Effector memory CD8-positive, alpha-beta T cell (primary cell): ENCODE results near the gene ADAMTSL1.

Experiments used
- ATAC-seq: fragments of 150-1000 bp; cut with Tn5 transposase; replicated peaks from 2 replicates; pipeline ENCODE4 v1.10.0; 2021; ENCODE audit warnings: mild to moderate bottlenecking, moderate library complexity
- DNase-seq, 3 experiments: peaks; one replicate each; pipeline ENCODE4 v3.0.0; 2021
- H3K27ac Mint-ChIP-seq, 2 donors: one replicate each; pipeline ENCODE4 v1.8.0; 2022; ENCODE audit warnings: mild to moderate bottlenecking in 2 of 2, mixed read lengths in 2 of 2, moderate library complexity in 2 of 2
- H3K27me3 Mint-ChIP-seq, 2 donors: one replicate each; pipeline ENCODE4 v1.8.0; 2022; ENCODE audit warnings: mixed read lengths in 2 of 2
- H3K36me3 Mint-ChIP-seq: one replicate; pipeline ENCODE4 v1.8.0; 2022; ENCODE audit warnings: mild to moderate bottlenecking, moderate library complexity, mixed read lengths; ENCODE audit not compliant: insufficient read depth
- H3K4me1 Mint-ChIP-seq, 2 donors: one replicate each; pipeline ENCODE4 v1.8.0; 2022; ENCODE audit warnings: low read depth in 2 of 2, mixed read lengths in 2 of 2
- H3K4me3 Mint-ChIP-seq, 2 donors: one replicate each; pipeline ENCODE4 v1.8.0; 2022; ENCODE audit warnings: mild to moderate bottlenecking in 2 of 2, mixed read lengths in 2 of 2, moderate library complexity in 2 of 2
- H3K9me3 Mint-ChIP-seq, 2 donors: one replicate each; pipeline ENCODE4 v1.8.0; 2022; ENCODE audit warnings: mixed read lengths in 2 of 2

ADAMTSL1 gene

DNA sequence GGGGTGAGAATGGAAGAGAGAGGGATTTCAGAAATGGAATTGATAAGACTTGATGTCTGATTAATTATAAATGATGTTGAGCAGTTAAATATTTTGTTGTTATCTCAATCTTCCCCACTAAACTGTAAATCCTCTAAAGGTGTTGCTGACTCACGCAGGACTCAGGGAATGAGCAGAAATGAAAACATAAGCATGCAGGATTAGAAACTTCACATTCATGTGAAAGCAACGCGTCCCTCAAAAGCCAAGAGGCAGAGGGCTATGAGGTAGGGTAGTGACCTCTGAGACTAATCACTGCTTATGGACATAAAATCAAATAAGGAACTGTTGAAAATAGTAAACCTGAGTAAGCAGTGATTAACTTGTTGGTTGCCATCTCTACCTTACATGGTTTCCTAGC, 21.1 kb downstream of the ADAMTSL1 start:
- no peaks in the 10 kb centered on the region for H3K27me3 Mint-ChIP-seq
- no peaks in the 10 kb centered on the region for H3K9me3 Mint-ChIP-seq
- no peak overlapping the region for H3K27ac Mint-ChIP-seq

DNA sequence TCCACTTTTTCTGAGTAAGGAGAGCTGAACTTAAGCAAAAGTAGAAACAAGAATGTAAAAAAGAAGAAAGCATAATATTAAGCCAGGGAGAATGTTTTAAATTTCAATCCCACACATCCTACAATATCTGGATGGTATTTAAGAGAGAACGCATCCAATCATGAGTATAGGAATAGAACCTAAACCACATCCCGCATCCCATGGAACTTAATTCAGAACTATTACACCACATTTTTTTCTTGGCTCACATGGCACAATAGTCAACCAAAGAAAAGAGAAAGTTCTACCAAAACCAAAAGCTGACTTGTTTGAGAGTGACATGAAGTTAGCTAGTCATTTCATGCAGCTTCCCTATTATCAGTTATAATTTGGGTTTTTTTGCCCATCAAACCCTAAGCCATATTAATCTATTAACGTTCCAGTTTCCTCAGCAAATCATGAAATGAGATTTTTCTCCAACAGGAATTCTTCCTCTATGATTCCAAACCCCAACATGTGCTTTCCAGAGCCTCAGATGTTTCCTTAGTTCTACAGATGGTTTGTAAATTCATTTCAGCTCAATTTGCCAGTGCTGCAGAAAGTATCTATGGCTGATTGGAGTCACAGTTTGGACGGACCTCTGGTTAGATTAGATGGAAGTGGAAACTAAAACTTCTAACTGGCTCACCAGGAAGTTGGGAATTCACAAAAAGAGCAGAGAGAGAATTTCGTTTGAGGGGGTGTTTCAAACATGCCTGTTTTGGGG, 22.5 kb downstream of the ADAMTSL1 start:
- no peaks in the 10 kb centered on the region for H3K4me1 Mint-ChIP-seq
- DNase-seq: no peak
- H3K9me3 Mint-ChIP-seq: no peaks in the 10 kb centered on the region
- H3K4me3 Mint-ChIP-seq: no peak overlapping the region
- no peak overlapping the region for H3K27ac Mint-ChIP-seq
- no peaks in the 10 kb centered on the region for H3K27me3 Mint-ChIP-seq
- no peak for ATAC-seq
- H3K36me3 Mint-ChIP-seq: no peaks in the 10 kb centered on the region

More for the DNA sequence above, 21.1 kb downstream of the ADAMTSL1 start:
- DNase-seq (no peak), ATAC-seq (no peak)
- Mint-ChIP-seq H3K4me3 (no peak overlapping the region), H3K36me3 (no peaks in the 10 kb centered on the region), H3K4me1 (no peaks in the 10 kb centered on the region)

DNA sequence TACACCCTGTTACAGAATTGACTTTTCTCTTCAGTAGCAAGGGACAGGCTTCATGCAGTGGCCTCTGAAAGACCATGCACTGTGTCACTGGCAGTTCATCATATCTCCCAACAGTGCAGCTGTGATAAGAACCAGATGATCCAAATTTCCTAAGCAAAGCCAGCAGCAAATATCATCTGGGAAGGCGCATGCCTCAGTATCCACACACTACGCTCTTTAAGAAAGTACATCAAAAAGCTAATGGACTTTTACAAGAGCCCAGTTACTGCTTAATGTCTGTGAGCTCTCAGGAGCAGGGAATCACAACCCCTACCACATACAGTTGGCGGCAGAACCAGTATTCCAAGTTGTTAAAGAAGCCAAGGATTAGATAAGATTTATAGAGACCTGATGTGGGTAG, 25.1 kb downstream of the ADAMTSL1 start:
- Mint-ChIP-seq H3K4me3 (no peak overlapping the region), H3K36me3 (no peaks in the 10 kb centered on the region), H3K4me1 (no peaks in the 10 kb centered on the region), H3K27ac (no peak overlapping the region), H3K27me3 (no peaks in the 10 kb centered on the region), H3K9me3 (no peaks in the 10 kb centered on the region)
- no peak for ATAC-seq
- DNase-seq: no peak

DNA sequence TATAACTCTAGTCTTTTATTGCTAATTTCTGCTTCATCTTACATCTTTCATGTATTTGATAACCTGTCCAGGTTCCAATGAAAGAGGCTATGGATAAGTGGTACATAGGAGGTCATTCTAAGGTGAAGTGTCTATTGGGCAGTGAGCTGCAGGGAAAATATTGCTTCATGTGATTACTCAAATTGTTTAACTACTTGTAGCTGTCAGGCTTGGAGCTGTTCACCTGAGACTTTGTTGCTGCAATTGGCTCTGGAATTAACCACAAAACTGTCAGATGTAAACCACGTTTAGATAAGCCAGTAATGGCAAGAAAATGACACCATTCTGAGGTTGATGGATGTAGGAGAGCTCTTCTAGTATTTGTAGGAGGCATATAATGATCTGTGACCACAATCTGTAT, 26.0 kb downstream of the ADAMTSL1 start:
- no peak for DNase-seq
- ATAC-seq: no peak
- no peaks in the 10 kb centered on the region for H3K27me3 Mint-ChIP-seq

DNA sequence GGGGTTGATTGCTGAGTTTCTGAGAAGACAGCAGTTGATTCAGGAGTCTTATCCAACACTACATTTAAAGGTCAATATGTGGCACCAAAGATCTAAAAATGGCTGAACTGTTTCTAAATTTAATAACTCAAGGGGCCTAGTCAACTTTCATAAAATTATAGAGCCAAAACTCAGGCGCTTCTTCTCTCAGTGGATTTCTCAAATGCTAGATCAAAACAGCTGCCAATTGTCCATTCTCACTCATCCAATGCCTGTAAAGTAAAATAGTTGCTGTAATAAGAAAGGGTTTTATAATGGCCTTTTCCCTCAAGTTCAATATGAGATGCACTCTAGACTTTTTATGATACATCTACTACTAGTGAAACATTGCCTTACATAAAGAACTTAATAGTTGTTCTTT, 26.5 kb downstream of the ADAMTSL1 start:
- DNase-seq (no peak), ATAC-seq (no peak)
- H3K4me3 Mint-ChIP-seq: no peak overlapping the region
- no peak overlapping the region for H3K27ac Mint-ChIP-seq
- no peaks in the 10 kb centered on the region for H3K9me3 Mint-ChIP-seq
- no peaks in the 10 kb centered on the region for H3K36me3 Mint-ChIP-seq
- H3K27me3 Mint-ChIP-seq: no peaks in the 10 kb centered on the region
- no peaks in the 10 kb centered on the region for H3K4me1 Mint-ChIP-seq

More for the DNA sequence above, 26.0 kb downstream of the ADAMTSL1 start:
- Mint-ChIP-seq H3K4me1 (no peaks in the 10 kb centered on the region), H3K27ac (no peak overlapping the region), H3K9me3 (no peaks in the 10 kb centered on the region), H3K36me3 (no peaks in the 10 kb centered on the region), H3K4me3 (no peak overlapping the region)

DNA sequence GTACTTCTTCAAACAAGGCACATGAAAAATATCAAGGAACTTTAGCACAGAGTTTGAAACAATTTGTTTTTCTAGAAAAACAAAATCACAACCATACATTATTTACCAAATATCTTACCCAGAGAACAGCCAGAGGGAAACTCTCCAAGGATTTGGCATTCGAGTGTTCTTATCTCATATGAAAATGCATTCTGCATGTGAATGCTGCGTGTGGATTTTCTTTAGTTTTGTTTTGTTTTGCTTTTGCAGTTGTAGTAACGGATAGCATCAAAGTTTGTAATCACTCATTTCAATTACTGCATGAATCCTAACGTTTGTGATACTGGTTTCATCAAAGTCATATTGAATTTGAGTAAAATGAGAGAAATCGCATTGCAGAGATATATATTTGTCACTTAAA, 28.0 kb downstream of the ADAMTSL1 start:
- Mint-ChIP-seq H3K27me3 (no peaks in the 10 kb centered on the region), H3K36me3 (no peaks in the 10 kb centered on the region), H3K27ac (no peak overlapping the region), H3K4me1 (no peaks in the 10 kb centered on the region), H3K4me3 (no peak overlapping the region), H3K9me3 (no peaks in the 10 kb centered on the region)
- no peak for ATAC-seq
- DNase-seq: no peak

DNA sequence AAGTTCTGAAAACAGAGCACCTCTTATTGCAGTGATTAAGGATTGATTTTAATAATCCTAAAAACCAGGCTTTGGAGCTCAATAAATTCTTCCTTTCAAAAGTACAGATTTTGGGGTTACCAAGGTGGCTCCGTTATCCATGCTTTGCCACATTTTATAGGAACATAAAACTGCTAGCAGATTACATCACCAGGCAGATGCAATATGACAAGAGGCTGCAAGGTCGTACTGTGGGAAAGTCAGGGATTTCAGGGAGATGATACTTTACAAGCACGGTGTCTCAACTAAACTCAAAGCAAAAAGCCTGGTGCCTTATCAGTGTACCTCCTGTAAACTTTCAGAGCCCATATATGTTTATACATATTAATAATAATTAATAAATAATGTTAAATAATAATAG, 28.6 kb downstream of the ADAMTSL1 start:
- H3K36me3 Mint-ChIP-seq: no peaks in the 10 kb centered on the region
- H3K9me3 Mint-ChIP-seq: no peaks in the 10 kb centered on the region
- no peaks in the 10 kb centered on the region for H3K4me1 Mint-ChIP-seq
- DNase-seq (no peak), ATAC-seq (no peak)
- H3K27ac Mint-ChIP-seq: no peak overlapping the region
- no peaks in the 10 kb centered on the region for H3K27me3 Mint-ChIP-seq
- H3K4me3 Mint-ChIP-seq: no peak overlapping the region

DNA sequence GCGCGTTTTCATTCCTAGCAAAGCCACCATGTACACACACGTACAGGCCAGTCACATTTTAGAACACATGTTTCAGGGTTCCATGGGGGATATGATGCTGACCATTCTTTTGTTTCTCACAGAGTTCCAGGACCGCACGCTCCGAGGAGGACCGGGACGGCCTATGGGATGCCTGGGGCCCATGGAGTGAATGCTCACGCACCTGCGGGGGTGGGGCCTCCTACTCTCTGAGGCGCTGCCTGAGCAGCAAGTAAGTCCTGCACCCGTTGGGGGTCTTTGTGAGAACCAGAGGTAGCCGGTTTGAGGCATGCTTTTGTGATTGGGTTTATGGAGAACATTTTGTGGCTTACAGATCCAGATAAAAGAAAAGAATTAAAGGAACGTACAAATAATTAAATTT, 30.8 kb downstream of the ADAMTSL1 start:
- Mint-ChIP-seq H3K4me3 (no peak overlapping the region), H3K27ac (no peak overlapping the region), H3K9me3 (peaks cover 0 to 3% of the 10 kb centered on the region in 2 donors), H3K4me1 (no peaks in the 10 kb centered on the region), H3K27me3 (no peaks in the 10 kb centered on the region), H3K36me3 (no peaks in the 10 kb centered on the region)
- DNase-seq (no peak), ATAC-seq (no peak)

DNA sequence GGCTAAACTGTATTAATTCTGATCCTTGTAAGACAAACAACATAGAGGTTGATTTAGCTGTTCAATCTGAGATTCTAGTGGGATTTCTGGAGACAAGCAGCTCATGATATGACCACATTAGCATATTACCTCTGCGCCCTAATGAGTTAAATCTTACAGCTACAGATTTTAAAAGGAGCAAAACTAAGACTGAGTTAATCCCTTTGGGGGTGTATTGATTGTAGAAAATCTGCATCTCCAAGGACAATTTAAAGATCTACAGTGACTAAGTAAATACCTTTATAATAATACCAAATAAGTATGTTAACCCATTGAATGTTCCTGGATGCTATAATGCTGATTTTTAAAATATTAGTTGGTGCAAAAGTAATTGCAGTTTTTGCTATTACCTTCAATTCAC, 33.2 kb downstream of the ADAMTSL1 start:
- peaks cover 0 to 3% of the 10 kb centered on the region in 2 donors for H3K9me3 Mint-ChIP-seq
- no peaks in the 10 kb centered on the region for H3K36me3 Mint-ChIP-seq
- H3K4me3 Mint-ChIP-seq: no peak overlapping the region
- no peaks in the 10 kb centered on the region for H3K4me1 Mint-ChIP-seq
- no peak overlapping the region for H3K27ac Mint-ChIP-seq
- ATAC-seq: no peak
- DNase-seq: no peak
- no peaks in the 10 kb centered on the region for H3K27me3 Mint-ChIP-seq

DNA sequence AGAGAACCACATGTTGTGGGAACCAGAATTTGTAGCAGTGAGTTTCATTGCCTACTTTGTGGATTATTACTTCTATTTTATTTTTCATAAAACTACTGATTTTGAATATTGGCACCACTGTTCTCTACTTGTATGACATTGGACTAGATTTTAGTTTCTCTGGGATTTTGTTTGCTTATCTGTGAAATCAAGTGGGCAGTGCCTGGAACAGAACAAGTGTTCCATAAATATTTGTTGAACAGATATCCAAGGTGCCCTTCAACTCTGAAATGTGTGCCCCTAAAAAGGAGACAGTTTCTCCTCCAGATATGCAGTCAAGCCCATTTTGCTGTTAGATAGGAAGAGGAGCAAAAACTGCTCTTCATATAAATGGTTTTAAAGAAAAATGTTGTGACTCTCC, 42.6 kb downstream of the ADAMTSL1 start:
- Mint-ChIP-seq H3K27ac (no peak overlapping the region), H3K4me3 (no peak overlapping the region), H3K4me1 (no peaks in the 10 kb centered on the region), H3K36me3 (no peaks in the 10 kb centered on the region), H3K9me3 (peaks cover 0 to 1% of the 10 kb centered on the region in 2 donors), H3K27me3 (no peaks in the 10 kb centered on the region)
- ATAC-seq (no peak), DNase-seq (no peak)

DNA sequence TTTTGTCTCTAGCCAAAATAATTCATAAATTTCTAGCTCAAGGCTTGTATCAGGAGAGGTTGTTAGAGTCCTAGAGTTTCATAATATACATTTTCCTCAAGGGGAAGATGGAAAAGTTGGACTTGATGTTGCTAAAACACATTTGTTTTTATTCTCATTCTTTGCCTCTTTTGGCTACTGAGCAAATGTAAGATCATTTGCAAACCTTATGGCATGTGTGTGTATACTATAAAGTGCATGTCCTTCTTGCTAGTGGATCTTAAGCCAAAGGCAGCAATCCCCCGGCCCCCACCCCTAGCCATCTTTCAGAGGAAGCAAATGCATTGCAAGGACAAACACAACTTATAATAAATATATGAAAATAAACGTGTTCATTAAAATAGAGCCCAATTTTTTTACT, 43.0 kb downstream of the ADAMTSL1 start:
- no peak overlapping the region for H3K27ac Mint-ChIP-seq
- H3K27me3 Mint-ChIP-seq: no peaks in the 10 kb centered on the region
- no peaks in the 10 kb centered on the region for H3K36me3 Mint-ChIP-seq
- H3K9me3 Mint-ChIP-seq: peaks cover 0 to 4% of the 10 kb centered on the region in 2 donors
- no peak for DNase-seq
- H3K4me3 Mint-ChIP-seq: no peak overlapping the region
- no peaks in the 10 kb centered on the region for H3K4me1 Mint-ChIP-seq
- ATAC-seq: no peak

DNA sequence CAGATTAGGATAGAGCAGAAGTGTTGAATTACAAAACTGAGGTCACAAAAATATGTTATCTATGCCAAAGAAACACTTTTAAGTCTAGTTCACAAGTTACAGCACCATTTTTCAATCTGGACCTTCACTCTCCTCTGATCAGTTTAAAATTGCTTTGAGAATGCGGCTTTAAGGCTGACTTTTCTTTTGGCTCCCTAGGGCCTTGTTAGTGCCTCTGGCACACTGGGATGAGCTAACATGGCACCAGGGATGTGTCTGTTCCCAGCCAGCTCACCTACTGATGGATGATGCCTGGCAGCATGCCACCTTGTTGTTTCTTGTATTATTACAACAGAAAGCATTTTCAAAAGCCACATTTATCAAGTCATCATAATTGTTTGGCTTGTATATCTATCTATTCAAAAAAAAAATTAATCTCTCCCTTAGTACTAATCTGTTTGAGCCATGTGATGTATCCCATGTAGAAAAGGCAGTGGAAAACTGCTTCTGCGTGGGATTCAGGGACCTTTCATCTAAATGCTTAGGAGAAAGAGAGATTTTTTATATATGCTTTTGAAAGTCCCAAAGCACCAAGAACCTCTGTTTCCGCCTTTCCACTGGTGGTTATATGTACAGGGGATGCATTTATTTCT, 46.6 kb downstream of the ADAMTSL1 start:
- H3K27me3 Mint-ChIP-seq: no peaks in the 10 kb centered on the region
- H3K27ac Mint-ChIP-seq: no peak overlapping the region
- DNase-seq (no peak), ATAC-seq (no peak)
- H3K36me3 Mint-ChIP-seq: no peaks in the 10 kb centered on the region
- no peaks in the 10 kb centered on the region for H3K4me1 Mint-ChIP-seq
- H3K4me3 Mint-ChIP-seq: no peak overlapping the region
- H3K9me3 Mint-ChIP-seq: peaks cover 4 to 6% of the 10 kb centered on the region in 2 donors

DNA sequence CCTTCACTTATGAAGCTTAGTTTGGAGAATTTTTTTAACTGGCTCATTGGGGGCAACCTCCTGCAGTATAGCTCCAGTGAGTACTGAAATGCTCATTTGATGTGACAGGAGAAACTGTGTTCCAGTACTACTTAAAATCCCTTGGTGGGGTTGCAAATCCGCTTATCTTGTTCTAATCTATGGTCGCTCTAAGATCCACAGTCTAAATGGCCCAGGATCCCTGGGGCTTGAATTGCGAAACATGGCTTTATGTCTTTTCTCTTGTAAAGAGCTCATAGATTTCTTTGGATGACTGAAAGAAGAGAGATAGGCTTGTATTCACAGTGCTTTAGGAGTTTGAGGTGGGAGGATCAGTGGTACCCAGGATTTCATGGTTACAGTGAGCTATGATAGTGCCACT, 52.7 kb downstream of the ADAMTSL1 start:
- no peak overlapping the region for H3K27ac Mint-ChIP-seq
- no peaks in the 10 kb centered on the region for H3K4me1 Mint-ChIP-seq
- no peak for DNase-seq
- no peak overlapping the region for H3K4me3 Mint-ChIP-seq
- ATAC-seq: no peak
- H3K9me3 Mint-ChIP-seq: peaks cover 3 to 6% of the 10 kb centered on the region in 2 donors
- no peaks in the 10 kb centered on the region for H3K36me3 Mint-ChIP-seq
- no peaks in the 10 kb centered on the region for H3K27me3 Mint-ChIP-seq
